Stimulated activated CD8-positive, alpha-beta memory T cell treated with anti-CD3 and anti-CD28 coated beads, Interleukin-7, amount 100 ng/mL, for 24 hours (primary cell): ENCODE data around the gene KRT10.
"Not testable (repeated sequence)": the region's sequence is repeated elsewhere in the genome, so short reads cannot be mapped to it uniquely, and the experiment has no call there.

ENCODE experiments used
- DNase-seq: peaks from one replicate; pipeline ENCODE4 v3.0.0-alpha.2; 2020; ENCODE audit warnings: low read depth

KRT10 gene

DNA sequence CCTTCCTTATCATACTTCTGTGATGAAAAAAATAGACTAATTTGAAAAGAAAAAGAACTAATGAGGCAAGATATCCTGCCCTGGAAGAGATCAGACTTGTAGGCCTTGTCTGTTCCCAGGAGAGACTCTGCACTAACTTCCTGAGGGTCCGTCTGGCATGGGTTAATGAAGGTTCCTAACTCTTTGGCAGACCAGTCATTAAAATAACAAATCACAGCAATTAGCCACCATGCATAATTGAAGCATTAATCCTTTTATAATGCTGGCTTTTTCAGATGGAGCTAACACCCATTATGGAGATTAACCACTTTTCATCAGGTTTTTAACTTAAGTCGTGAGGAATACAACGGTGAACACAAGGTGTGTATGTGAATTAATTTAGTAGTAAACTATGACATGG lies 10.4 kb upstream of the KRT10 start:
- DNase-seq: no peak

DNA sequence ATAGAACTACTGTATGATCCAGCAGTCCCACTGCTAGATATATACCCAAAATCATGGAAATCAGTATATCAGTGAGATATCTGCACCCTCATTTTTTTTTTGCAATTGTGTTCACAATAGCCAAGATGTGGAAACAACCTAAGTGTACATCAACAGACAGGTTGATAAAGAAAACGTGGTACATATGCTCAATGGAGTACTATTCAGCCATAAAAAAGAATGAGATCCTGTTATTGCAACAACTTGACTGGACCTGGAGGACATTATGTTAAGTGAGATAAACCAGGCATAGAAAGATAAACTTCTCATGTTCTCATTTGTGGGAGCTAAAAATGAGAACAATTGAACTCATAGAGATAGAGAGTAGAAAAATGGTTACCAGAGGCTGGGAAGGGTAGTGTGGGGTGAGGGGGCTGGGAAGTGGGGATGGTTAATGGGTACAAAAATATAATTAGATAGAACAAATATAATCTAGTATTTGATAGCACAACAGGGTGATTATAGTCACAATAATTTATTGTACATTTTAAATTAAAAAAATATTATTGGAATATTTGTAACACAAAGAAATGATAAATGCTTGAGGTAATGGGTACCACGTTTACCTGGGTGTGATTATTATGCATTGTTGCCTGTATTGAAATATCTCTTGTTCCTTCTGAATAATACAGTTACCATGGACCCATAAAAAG lies 7.8 kb upstream of the KRT10 start:
- no peak for DNase-seq

DNA sequence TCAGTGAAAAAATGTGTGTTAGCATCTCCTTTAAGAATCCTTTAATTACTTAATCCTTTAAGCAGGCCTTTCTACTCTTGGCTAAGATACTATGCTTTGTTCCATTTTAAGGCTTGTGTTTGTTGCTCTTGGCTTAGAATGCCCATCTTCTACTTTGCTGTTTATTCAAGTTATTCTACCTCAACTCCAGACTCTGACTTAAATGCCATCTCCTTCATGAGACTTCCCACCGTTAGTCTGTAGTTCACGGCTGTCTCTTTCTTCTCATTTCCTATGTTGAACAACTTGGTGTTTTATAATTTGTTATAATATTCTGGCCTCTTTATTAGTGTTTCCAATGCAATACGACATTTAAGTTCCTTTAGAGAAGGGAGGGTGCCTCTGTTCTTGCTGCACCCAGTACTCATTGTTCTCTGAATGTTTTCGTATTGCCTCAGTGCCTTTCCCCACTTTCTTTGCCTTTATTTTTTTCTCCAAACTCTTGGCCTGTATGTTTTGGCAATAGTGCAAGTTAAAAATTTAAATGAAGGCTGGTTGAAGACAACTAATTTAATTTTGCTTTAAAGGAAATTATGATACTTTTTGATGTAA lies 6.1 kb upstream of the KRT10 start:
- DNase-seq: no peak

DNA sequence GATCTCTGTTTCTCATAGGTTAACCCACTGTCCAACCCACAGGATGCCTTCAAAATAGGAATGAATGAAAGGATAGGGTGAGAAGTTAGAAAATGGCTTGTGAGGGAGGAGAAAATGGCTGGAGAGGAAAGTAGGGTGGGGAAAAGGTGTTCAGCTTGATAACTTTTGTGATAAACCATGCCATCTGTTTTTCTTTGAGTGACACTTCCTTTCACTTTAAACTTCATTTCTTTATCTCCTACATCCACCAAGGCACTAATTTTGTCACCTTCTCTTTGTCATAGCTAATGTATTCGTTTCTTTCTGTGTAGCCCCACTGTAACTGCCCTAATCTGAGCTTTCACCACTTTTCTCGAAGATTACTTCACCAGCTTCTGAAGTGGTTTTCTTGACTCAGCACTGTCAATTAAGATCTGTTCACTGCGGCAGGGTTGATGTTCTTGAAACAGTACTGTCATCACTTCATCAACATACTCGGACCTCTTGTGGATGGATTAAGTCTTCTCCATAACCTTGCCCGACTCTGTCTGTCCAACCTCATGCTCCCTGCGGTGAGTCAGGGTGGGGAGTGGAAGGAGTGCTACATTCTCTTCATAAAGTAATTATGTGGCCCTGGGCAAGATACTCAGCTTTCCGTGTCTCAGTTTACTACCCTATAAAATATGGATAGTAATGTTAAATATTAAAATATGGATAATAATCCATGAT lies 5.5 kb upstream of the KRT10 start:
- no peak for DNase-seq

DNA sequence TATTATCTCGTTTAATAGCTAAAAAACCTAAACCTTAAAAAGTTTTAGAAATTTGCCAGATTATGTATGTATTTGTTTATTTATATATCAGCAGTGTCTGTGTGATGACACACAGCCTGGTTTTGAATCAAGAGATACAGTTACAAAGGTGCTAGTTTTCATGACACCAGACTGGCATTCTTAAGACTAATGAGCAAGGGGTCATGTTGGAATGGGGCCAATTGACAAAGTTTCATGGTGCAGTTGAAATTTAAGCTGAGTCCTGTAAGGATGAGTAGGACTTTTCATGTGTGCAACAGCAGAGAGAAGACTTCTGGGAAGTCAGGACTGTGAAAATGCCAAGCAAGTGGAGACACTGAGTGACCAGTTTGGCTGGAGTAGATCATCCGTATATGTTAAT lies 3.2 kb upstream of the KRT10 start:
- DNase-seq: no peak

DNA sequence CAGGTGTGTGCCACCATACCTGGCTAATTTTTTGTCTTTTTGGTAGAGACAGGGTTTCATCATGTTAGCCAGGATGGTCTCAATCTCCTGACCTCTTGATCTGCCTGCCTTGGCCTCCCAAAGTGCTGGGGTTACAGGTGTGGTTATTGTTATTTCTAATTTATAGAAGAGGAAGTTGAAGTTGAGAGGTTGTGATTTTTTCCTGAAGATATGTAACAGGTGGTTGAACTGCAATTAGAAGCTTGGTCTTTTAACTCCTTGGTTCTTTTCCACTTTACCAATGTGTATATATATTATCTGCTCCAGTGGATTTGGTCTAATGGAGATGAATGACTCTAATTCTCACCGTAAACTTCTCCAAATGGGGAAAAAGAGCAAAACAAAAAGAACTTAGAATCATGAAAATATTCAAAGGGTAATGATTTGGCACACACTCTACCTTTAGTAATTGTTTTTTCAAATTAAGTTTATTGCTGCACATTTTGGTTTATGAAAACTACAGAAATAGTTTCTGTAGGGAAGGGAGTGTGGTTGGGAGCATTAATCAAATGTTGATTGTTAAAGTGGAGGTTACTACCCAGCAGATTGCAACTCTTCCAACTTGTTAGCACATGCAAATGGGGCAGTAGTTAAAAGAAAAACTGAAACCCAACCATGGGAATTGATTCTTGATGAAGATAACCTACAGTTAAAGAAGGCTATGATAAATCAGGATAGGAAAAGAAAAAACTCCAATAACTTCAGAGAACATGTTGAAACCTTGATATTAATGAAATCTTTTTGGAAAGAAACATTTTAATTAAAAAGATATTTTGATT lies 1.8 kb upstream of the KRT10 start:
- no peak for DNase-seq

DNA sequence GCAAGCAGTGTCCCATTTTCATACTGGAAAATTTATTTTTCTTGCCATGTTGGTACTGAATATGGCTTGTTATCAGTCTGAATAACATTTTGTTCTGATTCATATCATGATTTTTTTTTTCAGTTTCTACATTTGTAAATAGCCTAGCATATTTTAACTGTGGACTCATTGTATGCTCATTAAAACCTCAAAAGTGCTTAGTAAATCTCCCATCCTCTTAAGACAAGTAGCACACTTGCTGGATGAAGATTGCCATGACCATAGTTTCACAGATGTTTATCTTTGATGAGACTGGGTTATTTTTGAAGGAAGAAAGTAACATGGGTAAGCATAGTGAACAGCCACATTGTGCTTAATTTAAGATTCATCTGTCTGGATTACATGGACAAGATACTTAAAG lies 878 bp downstream of the KRT10 start:
- no peak for DNase-seq

DNA sequence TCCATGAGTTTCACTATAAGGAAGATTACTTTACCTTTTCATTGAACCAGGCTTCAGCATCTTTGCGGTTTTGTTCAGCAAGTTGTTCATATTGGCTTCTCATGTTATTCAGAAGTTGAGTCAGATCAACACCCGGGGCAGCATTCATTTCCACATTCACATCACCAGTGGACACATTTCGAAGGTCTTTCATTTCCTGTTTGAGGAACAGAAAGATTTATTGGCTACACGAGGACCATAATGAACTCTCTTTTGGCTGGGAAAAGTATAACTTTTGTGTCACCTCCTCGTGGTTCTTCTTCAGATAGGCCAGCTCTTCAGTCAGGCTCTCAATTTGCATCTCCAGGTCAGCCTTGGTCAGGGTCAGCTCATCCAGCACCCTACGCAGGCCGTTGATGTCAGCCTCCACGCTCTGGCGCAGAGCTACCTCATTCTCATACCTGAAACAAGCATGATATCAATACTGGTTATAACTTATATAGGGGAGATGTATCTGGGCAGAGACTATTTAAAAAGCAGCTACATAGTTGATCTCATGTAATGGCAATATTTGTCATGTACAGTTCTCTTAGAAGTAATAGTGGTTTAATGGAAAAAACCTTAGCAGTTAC lies 2.1 kb downstream of the KRT10 start:
- no peak for DNase-seq

DNA sequence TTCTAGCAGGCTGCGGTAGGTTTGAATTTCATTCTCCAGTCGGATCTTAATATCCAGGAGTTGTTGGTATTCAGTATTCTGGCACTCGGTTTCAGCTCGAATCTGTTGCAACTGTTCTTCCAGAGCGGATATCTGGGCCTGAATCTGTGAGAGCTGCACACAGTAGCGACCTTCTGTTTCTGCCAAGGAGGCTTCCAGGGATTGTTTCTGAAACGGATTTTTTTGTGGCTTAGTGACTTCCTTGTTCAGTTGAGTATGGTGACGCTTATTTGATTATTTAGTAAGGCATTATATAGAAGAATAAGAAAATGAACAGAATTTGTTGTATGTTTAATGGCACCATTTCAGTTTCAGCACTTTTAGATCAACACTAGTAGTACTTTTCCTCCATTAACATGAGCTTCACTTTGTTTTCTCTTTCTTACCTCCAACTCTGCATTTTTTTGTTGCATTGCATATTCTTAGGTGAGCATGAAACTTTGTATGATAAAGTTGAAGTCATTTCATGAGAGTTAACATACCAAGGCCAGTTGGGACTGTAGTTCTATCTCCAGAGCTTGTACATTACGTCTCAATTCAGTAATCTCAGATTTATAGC lies 2.8 kb downstream of the KRT10 start:
- no peak for DNase-seq

DNA sequence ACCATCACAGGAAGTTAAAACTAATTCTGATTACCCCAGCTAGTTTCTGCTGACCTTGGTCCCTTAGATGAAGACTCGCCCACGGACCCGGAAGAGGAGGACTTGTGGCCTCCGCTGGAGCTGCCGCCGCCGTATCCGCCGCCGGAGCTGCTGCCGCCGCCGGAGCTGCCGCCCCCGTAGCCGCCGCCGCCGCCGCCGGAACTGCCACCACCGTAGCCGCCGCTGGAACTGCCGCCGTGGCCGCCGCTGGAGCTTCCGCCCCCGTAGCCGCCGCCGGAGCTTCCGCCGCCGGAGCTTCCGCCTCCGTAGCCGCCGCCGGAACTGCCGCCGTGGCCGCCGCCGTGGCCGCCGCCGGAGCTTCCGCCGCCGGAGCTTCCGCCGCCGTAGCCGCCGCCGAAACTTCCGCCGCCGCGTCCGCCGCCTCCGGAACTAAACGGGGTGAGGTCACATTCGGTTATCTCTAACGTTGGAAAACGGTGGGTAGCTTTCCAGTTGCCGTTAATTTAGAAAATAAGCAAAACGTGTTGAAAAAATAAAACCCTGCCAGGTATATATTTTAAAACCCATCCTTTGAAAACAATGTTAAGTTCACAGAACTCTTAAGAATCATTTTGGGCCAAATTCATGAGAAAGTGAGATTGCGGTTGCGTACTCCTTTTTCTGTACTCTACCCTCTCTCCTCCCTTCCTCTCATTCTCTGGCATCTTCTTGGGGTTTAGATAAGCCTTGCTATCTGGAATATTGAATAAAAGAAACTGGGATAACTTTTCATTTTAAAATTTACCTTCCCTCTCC lies 3.5 kb downstream of the KRT10 start:
- DNase-seq: peak; percentile 69

DNA sequence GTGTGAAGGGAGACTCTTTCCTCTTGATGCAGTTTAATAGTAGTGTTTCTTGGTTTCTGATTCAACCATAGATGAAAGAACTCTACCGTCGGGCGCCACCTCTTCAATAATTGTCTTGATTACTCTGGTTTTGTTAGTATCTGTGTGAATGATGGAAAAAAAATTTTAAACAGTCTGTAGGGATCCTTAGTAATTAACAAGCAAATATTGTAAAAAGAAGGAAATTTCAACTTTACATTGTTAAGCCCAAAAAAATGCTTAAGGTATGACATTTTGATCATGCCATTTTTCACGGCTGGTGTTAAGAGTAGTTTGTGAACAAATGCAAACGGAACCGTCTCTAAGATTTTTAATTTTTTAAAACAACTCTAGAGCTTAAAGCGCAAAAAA lies 4.1 kb downstream of the KRT10 start:
- no peak for DNase-seq

DNA sequence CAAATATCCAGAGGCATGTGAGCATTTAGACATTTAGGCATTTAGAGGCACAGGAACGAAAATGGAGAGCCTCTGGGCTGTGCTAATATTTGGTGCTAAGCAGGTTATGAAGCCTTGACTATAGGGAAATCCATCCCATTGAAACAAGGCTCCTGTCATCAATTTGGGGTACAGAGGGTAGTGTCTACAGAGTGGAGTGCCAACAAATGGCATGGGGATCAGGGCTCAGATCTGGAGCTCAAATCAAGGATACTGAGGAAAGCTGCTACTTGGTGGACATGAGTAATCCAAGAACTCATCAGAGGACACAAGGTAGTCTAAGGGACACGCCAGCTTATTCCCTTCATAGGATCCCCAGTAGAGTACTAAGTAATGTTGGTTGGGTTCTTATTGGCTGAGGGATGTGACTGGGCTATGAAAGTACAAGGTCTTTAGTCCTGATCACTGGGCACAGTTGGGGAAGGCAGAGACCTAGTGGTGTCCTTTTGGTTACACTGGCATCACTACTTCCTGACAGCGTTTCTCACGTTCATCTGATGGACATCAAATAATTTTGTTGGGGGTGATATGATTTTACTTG lies 5.2 kb downstream of the KRT10 start:
- no peak for DNase-seq

DNA sequence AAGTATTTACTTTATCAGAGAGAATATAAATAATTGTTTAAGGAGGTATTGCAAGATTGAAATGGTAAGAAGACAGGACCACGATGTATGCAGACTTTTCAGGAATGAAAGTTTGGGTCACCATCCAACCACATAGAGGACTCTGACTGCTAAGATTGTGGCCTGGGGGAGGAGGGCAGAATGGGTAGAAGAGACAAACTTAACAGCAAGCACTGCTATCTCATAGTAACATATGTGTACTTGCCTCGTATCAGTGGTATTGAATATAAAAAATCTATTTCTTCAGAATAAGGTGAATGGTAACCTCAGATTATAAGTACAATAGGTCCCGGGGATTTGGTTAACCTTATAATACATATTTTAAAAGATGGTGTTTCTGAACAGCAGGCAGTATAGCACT lies 5.8 kb downstream of the KRT10 start:
- no peak for DNase-seq

DNA sequence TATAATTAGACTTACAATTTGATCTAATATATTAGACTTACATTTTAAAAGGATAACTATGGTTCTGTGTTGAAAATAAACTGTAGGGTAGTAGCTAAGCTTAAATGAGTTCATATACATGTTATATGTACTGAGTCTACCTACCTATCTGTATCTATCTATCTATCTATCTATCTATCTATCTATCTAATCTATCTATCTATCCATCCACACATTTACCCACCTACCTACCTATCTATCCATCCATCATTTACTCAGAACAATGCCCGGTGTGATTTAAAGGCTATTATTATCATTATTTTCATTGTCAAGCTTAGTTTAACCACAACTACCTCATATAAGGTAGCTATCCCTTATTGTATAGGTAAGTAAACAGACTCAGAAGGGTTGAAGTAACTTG lies 7.0 kb downstream of the KRT10 start:
- DNase-seq: no peak

DNA sequence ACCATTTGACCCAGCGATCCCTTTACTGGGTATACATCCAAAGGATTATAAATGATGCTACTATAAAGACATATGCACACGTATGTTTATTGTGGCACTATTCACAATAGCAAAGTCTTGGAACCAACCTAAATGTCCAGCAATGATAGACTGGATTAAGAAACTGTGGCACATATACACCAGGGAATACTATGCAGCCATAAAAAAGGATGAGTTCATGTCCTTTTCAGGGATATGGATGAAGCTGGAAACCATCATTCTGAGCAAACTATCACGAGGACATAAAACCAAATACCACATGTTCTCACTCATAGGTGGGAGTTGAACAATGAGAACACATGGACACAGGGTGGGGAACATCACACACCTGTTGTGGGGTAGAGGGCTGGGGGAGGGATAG lies 7.8 kb downstream of the KRT10 start:
- not testable (repeated sequence) for DNase-seq

DNA sequence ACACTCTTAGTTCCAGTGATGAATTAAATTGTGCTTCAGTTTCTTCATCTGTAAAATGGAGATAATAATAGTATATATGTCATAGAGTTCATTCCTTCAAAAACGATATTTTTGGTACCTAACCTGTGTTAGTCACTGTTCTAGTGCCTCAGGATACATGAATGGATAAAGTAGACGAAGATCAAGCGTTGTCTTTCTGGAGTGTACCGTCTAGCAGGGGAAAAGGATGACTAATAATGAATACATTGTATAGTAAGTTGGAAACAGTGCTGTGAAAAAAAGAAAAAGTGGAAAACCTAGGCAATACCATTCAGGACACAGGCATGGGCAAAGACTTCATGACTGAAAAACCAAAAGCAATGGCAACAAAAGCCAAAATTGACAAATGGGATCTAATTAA lies 8.6 kb downstream of the KRT10 start:
- no peak for DNase-seq

DNA sequence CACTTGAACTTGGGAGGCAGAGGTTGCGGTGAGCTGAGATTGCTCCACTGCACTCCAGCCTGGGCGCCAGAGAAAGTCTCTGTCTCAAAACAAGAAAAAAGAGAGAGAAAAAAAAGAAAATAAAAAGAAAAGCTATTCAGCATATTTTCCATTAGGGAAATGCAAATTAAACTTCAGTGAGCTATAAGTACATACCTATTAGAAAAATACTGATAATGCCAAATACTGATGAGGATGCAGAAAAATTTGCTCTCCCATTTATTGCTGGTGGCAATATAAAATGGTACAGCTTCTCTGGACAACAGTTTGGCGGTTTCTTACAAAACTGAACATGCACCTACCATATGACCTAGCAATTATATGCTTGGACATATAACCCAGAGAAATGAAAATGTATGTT lies 9.8 kb downstream of the KRT10 start:
- DNase-seq: no peak

DNA sequence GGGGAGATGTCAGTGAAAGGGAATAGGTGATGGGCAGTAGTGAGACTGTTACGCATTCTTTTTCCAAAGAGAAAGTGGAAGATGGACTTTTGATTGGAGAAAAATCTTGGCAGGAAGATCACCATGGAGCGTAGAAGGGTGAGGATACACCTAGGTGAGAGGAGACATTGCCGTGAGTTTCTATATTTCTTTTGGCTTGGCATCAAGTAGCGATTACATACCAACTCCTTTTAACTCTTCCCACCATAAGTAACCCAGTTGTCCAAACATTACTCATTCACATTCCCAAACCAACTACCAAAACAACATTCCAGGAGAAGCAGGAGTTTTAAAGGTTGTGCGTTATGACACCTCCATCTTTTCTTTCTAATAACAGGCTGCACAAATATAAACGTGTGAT lies 11.9 kb downstream of the KRT10 start:
- DNase-seq: no peak

DNA sequence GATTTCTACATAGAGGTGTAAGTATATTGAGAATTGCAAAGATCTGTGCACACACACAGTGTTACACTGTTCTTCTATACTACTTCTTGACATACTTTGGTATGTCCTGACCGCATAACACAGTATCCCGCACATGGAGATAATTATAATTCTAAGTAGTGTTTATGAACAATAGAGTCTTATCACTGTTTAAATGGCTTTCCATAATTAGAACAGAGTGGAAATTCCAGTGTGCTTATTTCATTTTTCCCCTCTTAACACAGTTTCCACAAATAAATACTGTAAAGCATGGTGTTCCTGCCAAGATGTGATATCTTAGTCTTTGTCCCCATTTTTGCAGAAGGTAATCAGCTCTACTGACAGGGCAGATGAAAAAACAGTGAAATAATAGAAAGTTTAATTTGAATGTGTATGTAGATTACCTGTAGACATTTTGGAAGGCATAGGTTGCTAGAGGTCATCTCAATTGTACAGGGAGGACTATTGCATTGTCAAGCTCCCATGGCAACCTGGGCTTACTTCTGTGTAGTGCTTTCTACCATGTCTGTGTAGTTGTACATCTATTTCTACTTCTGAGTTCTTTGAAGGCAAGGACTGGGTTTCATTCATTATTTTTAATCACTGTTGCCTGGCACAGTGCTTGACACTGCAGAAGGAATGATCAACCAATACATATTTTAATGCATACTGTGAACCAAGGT lies 12.5 kb downstream of the KRT10 start:
- no peak for DNase-seq

DNA sequence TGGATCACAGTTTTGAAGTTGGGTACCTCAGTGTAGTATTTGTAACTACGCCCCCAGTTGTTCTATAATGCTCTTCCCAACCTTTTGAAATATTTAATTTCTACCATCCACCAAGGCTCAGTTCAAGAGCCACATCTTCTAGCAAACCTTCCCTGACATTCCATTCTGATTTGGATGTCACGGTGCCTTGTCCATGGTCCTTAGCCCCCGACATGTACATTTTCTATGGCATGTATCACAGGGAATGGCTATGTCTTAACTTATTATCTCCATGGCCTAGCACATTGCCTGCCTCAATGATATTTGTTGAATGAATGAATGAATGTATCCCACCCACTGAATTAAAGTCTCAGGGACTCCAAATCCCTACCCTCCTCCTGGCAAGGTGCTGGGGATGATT lies 16.3 kb downstream of the KRT10 start:
- DNase-seq: no peak
